ENCODE measurements around the gene TFEB. TPM values are rescaled to one million over a fixed set of nuclear protein-coding genes. Genes with fewer than 3 reads are reported as not detected.
"Not testable (repeated sequence)": the region's sequence is repeated elsewhere in the genome, so short reads cannot be mapped to it uniquely, and the experiment has no call there.

TFEB gene
- total and polyA plus RNA-seq, 4 donors: 10.4 to 35.2 (median 24.7) TPM

DNA sequence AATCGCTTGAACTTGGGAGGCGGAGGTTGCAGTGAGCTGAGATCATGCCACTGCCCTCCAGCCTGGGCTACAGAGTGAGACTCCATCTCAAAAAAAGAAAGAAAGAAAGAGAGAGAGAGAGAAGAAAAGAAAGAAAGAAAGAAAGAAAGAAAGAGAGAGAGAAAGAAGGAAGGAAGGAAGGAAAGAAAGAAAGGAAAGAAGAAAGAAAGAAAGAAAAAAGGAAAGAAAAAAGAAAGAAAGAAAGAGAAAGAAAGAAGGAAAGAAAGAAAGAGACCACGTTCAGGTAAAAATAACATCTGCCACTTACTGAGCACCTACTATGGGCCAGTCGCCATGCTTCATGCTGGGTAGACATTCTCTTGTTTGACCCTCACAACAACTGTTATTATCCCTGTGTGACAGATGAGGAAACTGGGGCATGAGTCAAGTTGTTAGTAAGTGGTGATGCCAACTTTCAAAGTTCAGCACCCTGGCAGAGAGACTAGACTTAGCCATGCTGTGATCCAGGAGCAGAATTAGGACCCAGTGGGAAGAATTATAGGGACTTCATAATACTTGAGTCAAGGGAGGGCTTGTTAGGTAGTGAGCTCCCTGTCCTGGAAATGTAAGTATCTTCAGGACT, 30.7 kb upstream of the TFEB start:
- H3K36me3 ChIP-seq (ENCODE audit: control insufficient read depth, insufficient read depth, low read length): peaks cover 30% of the 10 kb centered on the region
- WGBS (ENCODE audit: insufficient coverage): no CpG with 5 or more reads among the region's 4 CpGs
- H3K27me3 ChIP-seq (ENCODE audit: control insufficient read depth, insufficient read depth, low read length); H3K27ac ChIP-seq (ENCODE audit: low read depth, low read length); DNase-seq (ENCODE audit: low read depth in 4 of 6, low spot score in 6 of 6); H3K9me3 ChIP-seq (ENCODE audit: control insufficient read depth, insufficient read depth, low read length); H3K4me1 ChIP-seq (ENCODE audit: control insufficient read depth, insufficient read depth, low read length); H3K4me3 ChIP-seq (ENCODE audit: low read depth, low read length): not testable (repeated sequence)

DNA sequence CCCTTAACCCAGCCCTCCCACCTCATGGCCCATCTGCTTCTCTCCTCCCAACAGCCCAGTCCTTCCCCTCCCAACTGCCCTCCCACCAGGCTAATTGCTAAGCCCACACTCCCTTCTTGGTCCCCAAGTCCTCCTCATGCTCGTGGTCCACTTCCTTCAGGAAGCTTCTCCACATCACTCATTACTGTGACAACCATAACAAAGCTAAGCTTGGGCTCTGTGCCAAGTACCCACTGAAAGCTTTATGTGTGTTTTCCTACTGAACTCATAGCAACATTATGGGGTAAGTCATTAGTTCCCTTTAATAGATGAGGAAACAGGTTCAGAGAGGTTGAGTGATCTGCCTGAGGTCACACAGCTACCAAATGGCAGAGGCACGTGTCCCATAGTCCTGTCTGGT, 28.1 kb upstream of the TFEB start:
- Histone ChIP-seq H3K36me3 (ENCODE audit: control insufficient read depth, insufficient read depth, low read length) (peaks cover 3% of the 10 kb centered on the region), H3K27me3 (ENCODE audit: control insufficient read depth, insufficient read depth, low read length) (no peaks in the 10 kb centered on the region), H3K27ac (ENCODE audit: low read depth, low read length) (no peak overlapping the region), H3K9me3 (ENCODE audit: control insufficient read depth, insufficient read depth, low read length) (no peaks in the 10 kb centered on the region), H3K4me3 (ENCODE audit: low read depth, low read length) (no peak overlapping the region), H3K4me1 (ENCODE audit: control insufficient read depth, insufficient read depth, low read length) (peaks cover 3% of the 10 kb centered on the region)
- DNase-seq (ENCODE audit: low read depth in 4 of 6, low spot score in 6 of 6): no peak
- 19% methylated on average over 2 of the region's 2 CpGs for WGBS (ENCODE audit: insufficient coverage)

DNA sequence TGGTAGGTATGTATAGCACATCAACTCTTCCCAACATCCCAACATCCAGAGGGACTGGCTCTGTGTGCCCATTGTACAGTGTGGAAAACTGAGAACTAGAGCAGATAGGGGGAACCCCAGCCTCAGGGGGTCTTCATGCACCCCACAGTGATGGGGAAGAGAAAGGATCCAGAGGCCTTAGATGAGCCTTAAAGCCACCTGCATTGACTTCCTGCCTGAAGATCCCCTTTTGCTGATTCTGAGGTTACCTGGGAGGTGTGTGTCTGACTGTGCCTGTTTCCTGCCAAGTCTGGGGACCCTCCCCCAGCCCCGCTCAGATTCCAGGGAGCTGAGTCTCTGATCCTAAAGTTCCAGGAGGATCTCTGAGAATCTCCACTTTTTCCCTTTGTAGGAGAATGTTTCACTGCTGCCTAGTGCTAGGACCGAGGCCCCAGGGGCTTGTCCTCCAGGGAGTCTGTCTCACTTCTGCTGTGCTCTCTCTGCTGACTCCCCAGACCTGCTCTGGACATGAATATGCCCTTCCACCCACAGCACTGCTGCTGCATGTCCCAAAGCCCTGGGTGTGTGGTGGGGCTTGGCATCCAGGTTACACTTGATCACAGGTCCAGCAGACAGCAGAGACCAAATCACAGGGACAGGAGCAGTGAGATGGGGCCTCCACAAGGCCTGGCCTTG, 24.6 kb upstream of the TFEB start:
- DNase-seq (ENCODE audit: low read depth in 4 of 6, low spot score in 6 of 6): no peak
- Histone ChIP-seq H3K4me3 (ENCODE audit: low read depth, low read length) (no peak overlapping the region), H3K27ac (ENCODE audit: low read depth, low read length) (no peak overlapping the region), H3K36me3 (ENCODE audit: control insufficient read depth, insufficient read depth, low read length) (no peaks in the 10 kb centered on the region), H3K9me3 (ENCODE audit: control insufficient read depth, insufficient read depth, low read length) (no peaks in the 10 kb centered on the region), H3K27me3 (ENCODE audit: control insufficient read depth, insufficient read depth, low read length) (no peaks in the 10 kb centered on the region), H3K4me1 (ENCODE audit: control insufficient read depth, insufficient read depth, low read length) (peaks cover 7% of the 10 kb centered on the region)
- 79% methylated on average over 2 of the region's 2 CpGs for WGBS (ENCODE audit: insufficient coverage)

GRCh38 chr6:41759106-41759904, 23.9 kb upstream of the TFEB start:
- WGBS (ENCODE audit: insufficient coverage): 91% methylated on average over 12 of the region's 13 CpGs
- Histone ChIP-seq H3K9me3 (ENCODE audit: control insufficient read depth, insufficient read depth, low read length) (no peaks in the 10 kb centered on the region), H3K27ac (ENCODE audit: low read depth, low read length) (no peak overlapping the region), H3K4me3 (ENCODE audit: low read depth, low read length) (no peak overlapping the region), H3K4me1 (ENCODE audit: control insufficient read depth, insufficient read depth, low read length) (peaks cover 7% of the 10 kb centered on the region), H3K27me3 (ENCODE audit: control insufficient read depth, insufficient read depth, low read length) (no peaks in the 10 kb centered on the region), H3K36me3 (ENCODE audit: control insufficient read depth, insufficient read depth, low read length) (no peaks in the 10 kb centered on the region)
- no peak for DNase-seq (ENCODE audit: low read depth in 4 of 6, low spot score in 6 of 6)

DNA sequence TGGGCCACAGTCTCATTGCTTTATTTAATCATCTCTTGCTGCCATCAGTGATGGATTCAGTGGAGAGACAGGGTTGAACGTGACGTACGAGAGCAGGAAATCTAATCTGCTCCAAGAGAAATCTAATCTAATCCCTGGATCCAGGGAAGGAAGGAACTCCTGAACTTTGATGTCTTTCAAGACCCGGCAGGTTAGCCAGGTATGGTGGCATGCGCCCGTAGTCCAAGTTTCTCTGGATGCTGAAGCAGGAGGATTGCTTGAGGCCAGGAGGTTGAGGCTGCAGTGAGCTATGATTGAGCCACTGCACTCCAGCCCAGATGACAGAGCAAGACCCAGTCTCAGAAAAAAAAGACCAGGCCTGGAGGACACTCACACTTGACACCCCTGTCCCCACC, 23.2 kb upstream of the TFEB start:
- Histone ChIP-seq H3K27ac (ENCODE audit: low read depth, low read length) (no peak overlapping the region), H3K4me3 (ENCODE audit: low read depth, low read length) (no peak overlapping the region), H3K4me1 (ENCODE audit: control insufficient read depth, insufficient read depth, low read length) (peaks cover 7% of the 10 kb centered on the region), H3K27me3 (ENCODE audit: control insufficient read depth, insufficient read depth, low read length) (no peaks in the 10 kb centered on the region), H3K36me3 (ENCODE audit: control insufficient read depth, insufficient read depth, low read length) (no peaks in the 10 kb centered on the region), H3K9me3 (ENCODE audit: control insufficient read depth, insufficient read depth, low read length) (no peaks in the 10 kb centered on the region)
- 91% methylated on average over 6 of the region's 6 CpGs for WGBS (ENCODE audit: insufficient coverage)
- DNase-seq (ENCODE audit: low read depth in 4 of 6, low spot score in 6 of 6): no peak

DNA sequence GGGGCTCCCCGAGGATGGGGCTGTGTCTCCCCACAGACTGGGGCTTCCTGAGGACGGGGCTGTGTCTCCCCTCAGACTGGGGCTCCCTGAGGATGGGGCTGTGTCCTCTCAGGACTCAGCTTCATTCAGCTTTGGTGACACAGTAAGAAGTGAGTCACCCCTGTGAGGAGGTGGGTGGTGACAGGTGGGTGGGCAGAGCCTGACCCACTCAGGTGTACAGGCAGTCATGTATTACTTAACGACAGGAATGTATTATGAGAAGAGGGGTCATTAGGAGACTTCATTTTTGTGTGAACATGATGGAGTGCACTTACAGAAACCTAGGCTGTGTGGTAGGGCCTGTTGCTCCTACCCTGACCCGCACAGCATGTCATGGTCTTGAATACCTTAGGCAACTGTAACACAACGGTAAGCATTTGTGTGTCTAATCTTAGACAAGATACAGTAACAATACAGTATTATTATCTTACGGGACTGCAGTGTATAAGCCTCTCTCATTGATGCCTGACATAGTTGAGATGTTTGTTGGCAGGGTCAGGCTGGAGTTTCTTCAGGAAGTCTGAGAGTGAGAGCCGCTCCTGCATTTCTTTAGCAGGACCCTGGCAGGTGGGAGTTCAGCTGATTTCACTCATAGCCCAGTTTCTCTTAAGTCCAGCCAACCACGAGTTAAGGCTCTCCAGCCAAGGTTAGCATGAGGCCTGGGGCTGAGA, 22.7 kb upstream of the TFEB start:
- Histone ChIP-seq H3K4me3 (ENCODE audit: low read depth, low read length) (no peak overlapping the region), H3K27me3 (ENCODE audit: control insufficient read depth, insufficient read depth, low read length) (no peaks in the 10 kb centered on the region), H3K9me3 (ENCODE audit: control insufficient read depth, insufficient read depth, low read length) (no peaks in the 10 kb centered on the region), H3K27ac (ENCODE audit: low read depth, low read length) (no peak overlapping the region), H3K36me3 (ENCODE audit: control insufficient read depth, insufficient read depth, low read length) (no peaks in the 10 kb centered on the region), H3K4me1 (ENCODE audit: control insufficient read depth, insufficient read depth, low read length) (peaks cover 7% of the 10 kb centered on the region)
- 85% methylated on average over 6 of the region's 8 CpGs for WGBS (ENCODE audit: insufficient coverage)
- no peak for DNase-seq (ENCODE audit: low read depth in 4 of 6, low spot score in 6 of 6)

DNA sequence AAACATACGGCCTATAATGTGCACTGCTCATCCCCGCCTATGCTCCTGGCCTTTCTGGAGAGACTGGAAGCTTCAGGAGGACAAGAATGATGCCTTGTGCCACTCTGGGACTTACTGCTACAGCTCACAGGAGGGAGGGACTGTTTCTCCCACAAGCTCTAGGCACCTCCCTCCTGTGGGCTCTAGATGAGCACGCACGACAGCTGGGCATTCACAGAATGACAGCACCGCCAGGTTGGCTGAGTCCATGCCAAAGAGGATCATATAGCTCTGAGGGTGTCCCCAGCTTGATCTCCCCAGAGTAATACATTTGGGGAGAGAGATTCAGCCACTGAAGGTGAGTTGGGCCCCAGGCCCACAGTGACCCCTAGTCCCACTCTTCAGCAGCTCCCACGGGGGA, 21.9 kb upstream of the TFEB start:
- H3K27me3 ChIP-seq (ENCODE audit: control insufficient read depth, insufficient read depth, low read length): no peaks in the 10 kb centered on the region
- H3K36me3 ChIP-seq (ENCODE audit: control insufficient read depth, insufficient read depth, low read length): no peaks in the 10 kb centered on the region
- no peak overlapping the region for H3K27ac ChIP-seq (ENCODE audit: low read depth, low read length)
- 93% methylated on average over 4 of the region's 6 CpGs for WGBS (ENCODE audit: insufficient coverage)
- no peak for DNase-seq (ENCODE audit: low read depth in 4 of 6, low spot score in 6 of 6)
- no peaks in the 10 kb centered on the region for H3K9me3 ChIP-seq (ENCODE audit: control insufficient read depth, insufficient read depth, low read length)
- no peak overlapping the region for H3K4me3 ChIP-seq (ENCODE audit: low read depth, low read length)
- peaks cover 7% of the 10 kb centered on the region for H3K4me1 ChIP-seq (ENCODE audit: control insufficient read depth, insufficient read depth, low read length)

DNA sequence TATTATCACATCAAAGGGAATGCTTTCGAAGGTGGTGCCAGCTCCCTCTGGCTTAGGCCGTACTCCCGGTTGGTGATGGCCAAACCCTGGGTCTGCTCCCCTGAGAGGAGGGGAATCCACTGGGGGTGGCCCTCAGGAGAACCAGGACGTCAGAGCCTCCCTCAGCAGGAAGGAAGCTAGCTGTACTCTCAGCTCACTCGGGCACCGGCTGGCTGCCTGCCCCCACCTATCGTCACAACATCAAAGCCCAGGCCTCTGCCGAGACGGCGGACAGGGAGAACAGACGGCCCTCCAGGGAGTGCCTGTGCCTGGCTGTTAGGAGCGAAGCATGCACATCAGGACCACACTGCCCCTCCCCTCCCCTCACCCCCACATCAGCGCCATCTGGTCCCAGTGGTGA, 20.9 kb upstream of the TFEB start:
- WGBS (ENCODE audit: insufficient coverage): 41% methylated on average over 10 of the region's 13 CpGs
- Histone ChIP-seq H3K9me3 (ENCODE audit: control insufficient read depth, insufficient read depth, low read length) (no peaks in the 10 kb centered on the region), H3K4me1 (ENCODE audit: control insufficient read depth, insufficient read depth, low read length) (peaks cover 7% of the 10 kb centered on the region), H3K4me3 (ENCODE audit: low read depth, low read length) (no peak overlapping the region), H3K27ac (ENCODE audit: low read depth, low read length) (no peak overlapping the region), H3K36me3 (ENCODE audit: control insufficient read depth, insufficient read depth, low read length) (no peaks in the 10 kb centered on the region), H3K27me3 (ENCODE audit: control insufficient read depth, insufficient read depth, low read length) (no peaks in the 10 kb centered on the region)
- no peak for DNase-seq (ENCODE audit: low read depth in 4 of 6, low spot score in 6 of 6)

DNA sequence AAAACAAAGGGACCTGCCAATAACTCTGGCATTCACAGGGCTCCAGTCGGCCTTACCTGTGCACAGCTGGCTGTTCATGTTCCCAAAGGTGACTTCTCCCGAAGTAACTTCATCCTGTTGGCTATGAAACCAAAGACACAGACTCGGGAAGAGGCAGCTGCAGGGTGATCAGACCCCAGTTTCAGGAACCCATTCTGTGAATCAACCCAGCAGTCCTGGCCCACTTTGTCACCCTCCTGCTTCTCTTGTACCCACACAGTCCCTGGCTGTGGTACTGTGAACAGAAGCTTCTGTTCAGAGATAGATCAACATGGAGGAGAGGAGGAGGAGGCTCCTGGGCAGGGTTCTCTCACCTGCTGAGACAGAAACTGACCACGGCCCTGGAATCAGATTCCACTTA, 20.5 kb upstream of the TFEB start:
- no peak for DNase-seq (ENCODE audit: low read depth in 4 of 6, low spot score in 6 of 6)
- no peaks in the 10 kb centered on the region for H3K27me3 ChIP-seq (ENCODE audit: control insufficient read depth, insufficient read depth, low read length)
- no peaks in the 10 kb centered on the region for H3K9me3 ChIP-seq (ENCODE audit: control insufficient read depth, insufficient read depth, low read length)
- no peaks in the 10 kb centered on the region for H3K36me3 ChIP-seq (ENCODE audit: control insufficient read depth, insufficient read depth, low read length)
- no peak overlapping the region for H3K4me3 ChIP-seq (ENCODE audit: low read depth, low read length)
- peaks cover 7% of the 10 kb centered on the region for H3K4me1 ChIP-seq (ENCODE audit: control insufficient read depth, insufficient read depth, low read length)
- no peak overlapping the region for H3K27ac ChIP-seq (ENCODE audit: low read depth, low read length)
- 77% methylated on average over 4 of the region's 4 CpGs for WGBS (ENCODE audit: insufficient coverage)

Measured in spinal cord (tissue), 10 donors.